Transverse colon (tissue), 4 donors: ENCODE measurements around the gene SAAL1. TPM values are rescaled to one million over a fixed set of nuclear protein-coding genes. Genes with fewer than 3 reads are reported as not detected.

ENCODE experiments used
- DNase-seq: peaks from one replicate; pipeline ENCODE4 v3.0.0-alpha.2; 2019
- H3K27ac ChIP-seq, 4 donors: fragments of 200-600 bp; sonication (generic); 2 replicates each; pipeline ENCODE4 v1.5.1; 2016 to 2018; ENCODE audit warnings: inconsistent platforms in 4 of 4
- H3K27me3 ChIP-seq: fragments of 200-600 bp; sonication (generic); 2 replicates; pipeline ENCODE4 v1.5.1; 2017; ENCODE audit warnings: inconsistent platforms
- H3K36me3 ChIP-seq, 4 donors: fragments of 200-600 bp; sonication (generic); 2 replicates each; pipeline ENCODE4 v1.5.1; 2017 to 2019; ENCODE audit warnings: inconsistent platforms in 4 of 4
- H3K4me1 ChIP-seq, 4 donors: fragments of 200-600 bp; sonication (generic); 2 replicates each; pipeline ENCODE4 v1.5.1; 2017 to 2020; ENCODE audit warnings: inconsistent platforms in 4 of 4
- H3K4me3 ChIP-seq, 4 donors: fragments of 200-600 bp; sonication (generic); 1 replicate in 1 of 4; 2 replicates in 3 of 4; pipeline versions ENCODE4 v1.5.1 to v1.6.1; 2017 to 2019; ENCODE audit warnings: inconsistent platforms in 4 of 4
- H3K9me3 ChIP-seq, 2 donors: fragments of 200-600 bp; sonication (generic); 2 replicates each; pipeline ENCODE4 v1.5.1; 2017 to 2019; ENCODE audit warnings: inconsistent platforms in 2 of 2
- CTCF ChIP-seq, 5 experiments: fragments of 200-600 bp in 3 of 5; fragments of 450-650 bp in 2 of 5; sonication (generic) in 3 of 5; IDR thresholded peaks; 1 replicate in 2 of 5; 2 replicates in 3 of 5; pipeline ENCODE4 v1.5.1; 2016 to 2017; ENCODE audit warnings: antibody characterized with exemption in 5 of 5, inconsistent platforms in 3 of 5, mild to moderate bottlenecking in 2 of 5, moderate library complexity in 1 of 5
- EP300 ChIP-seq: sonication (generic); formaldehyde crosslinking; IDR thresholded peaks from one replicate; pipeline ENCODE4 v1.6.1; 2017; ENCODE audit warnings: antibody characterized with exemption, low read depth
- POLR2A ChIP-seq: fragments of 450-650 bp; IDR thresholded peaks from one replicate; pipeline ENCODE4 v1.6.1; 2016; ENCODE audit warnings: antibody characterized with exemption, mild to moderate bottlenecking, moderate library complexity
- POLR2AphosphoS5 ChIP-seq, 3 donors: sonication (generic); formaldehyde crosslinking; IDR thresholded peaks; one replicate each; pipeline ENCODE4 v1.6.1; 2016; ENCODE audit warnings: antibody characterized with exemption in 3 of 3
- WGBS, 2 donors: methylation state at CpG; one replicate each; pipeline ENCODE4 v1.1.5; 2018; ENCODE audit warnings: low coverage in 1 of 2; 5-methylcytosine and 5-hydroxymethylcytosine counted together
- in situ Hi-C, 4 donors: fragments of 200-750 bp; cut with MboI; loops; one replicate each; pipeline versions ENCODE4 v1.15.0 to v1.15.1; 2017; ENCODE audit warnings: low sequenced_read_pairs in 3 of 4, low pct_ligation_motif_present in 1 of 4, low pct_unique_long_range_greater_than_20kb in 1 of 4
- intact Hi-C: fragments of 100-400 bp; cut with DNase I; formaldehyde crosslinking; loops from one replicate; pipeline ENCODE4 v1.15.1; 2023; ENCODE audit warnings: low total_unique reads
- total RNA-seq, 4 donors: library from RNA; depleted of rRNA; stranded (reverse); fragments of >200 nt; gene quantifications; one replicate each; pipeline ENCODE4 v1.1.0, GENCODE V29; 2016

SAAL1 gene
- total RNA-seq, 4 donors from 2014 or later: 11.5 to 23.0 (median 12.7) TPM

- H3K36me3 ChIP-seq: peaks cover 0 to 32% (median 15%) of the 10 kb centered on the region in 4 donors
- 72 to 80% methylated on average over 2 of the region's 2 CpGs for WGBS, 2 donors
- no peaks in the 10 kb centered on the region for H3K9me3 ChIP-seq
- no peaks in the 10 kb centered on the region for H3K4me1 ChIP-seq
- intact Hi-C loops: no loop called here
- no peaks in the 10 kb centered on the region for H3K27me3 ChIP-seq
- in situ Hi-C loops: no loop called here
- DNase-seq: no peak
- H3K4me3 ChIP-seq: no peak overlapping the region
- H3K27ac ChIP-seq: no peak overlapping the region
- TF ChIP-seq EP300: no peak
- no peak for TF ChIP-seq POLR2AphosphoS5 (IDR thresholded peaks at IDR 0.05)
- no peak for TF ChIP-seq POLR2A
- no peak for TF ChIP-seq CTCF (IDR thresholded peaks at IDR 0.05)
Observed at GRCh38 chr11:18081551-18081950, 24.3 kb downstream of the SAAL1 start.

- Histone ChIP-seq H3K4me3 (no peak overlapping the region), H3K9me3 (no peaks in the 10 kb centered on the region), H3K27me3 (no peaks in the 10 kb centered on the region), H3K4me1 (no peaks in the 10 kb centered on the region), H3K27ac (no peak overlapping the region), H3K36me3 (peaks cover 0 to 25% (median 11%) of the 10 kb centered on the region in 4 donors)
- no peak for DNase-seq
- intact Hi-C loops: no loop called here
- TF ChIP-seq EP300: no peak
- no peak for TF ChIP-seq POLR2AphosphoS5 (IDR thresholded peaks at IDR 0.05)
- TF ChIP-seq POLR2A: no peak
- TF ChIP-seq CTCF (IDR thresholded peaks at IDR 0.05): no peak
- 78 to 86% methylated on average over 4 of the region's 4 CpGs for WGBS, 2 donors
- in situ Hi-C loops: no loop called here
Observed at GRCh38 chr11:18080451-18080850, 25.4 kb downstream of the SAAL1 start.

GRCh38 chr11:18078909-18079308, 27.0 kb downstream of the SAAL1 start:
- intact Hi-C loops (no loop called here), in situ Hi-C loops (no loop called here)
- 87 to 89% methylated on average over 2 of the region's 2 CpGs for WGBS, 2 donors
- no peak overlapping the region for H3K27ac ChIP-seq
- TF ChIP-seq POLR2A (no peak), POLR2AphosphoS5 (IDR thresholded peaks at IDR 0.05) (no peak), CTCF (IDR thresholded peaks at IDR 0.05) (no peak), EP300 (no peak)
- no peak for DNase-seq
- H3K27me3 ChIP-seq: no peaks in the 10 kb centered on the region
- no peaks in the 10 kb centered on the region for H3K9me3 ChIP-seq
- no peaks in the 10 kb centered on the region for H3K4me1 ChIP-seq
- H3K4me3 ChIP-seq: no peak overlapping the region
- H3K36me3 ChIP-seq: peaks cover 0 to 17% (median 7%) of the 10 kb centered on the region in 4 donors

GRCh38 chr11:18075444-18075843, 30.4 kb downstream of the SAAL1 start:
- Histone ChIP-seq H3K4me1 (no peaks in the 10 kb centered on the region), H3K9me3 (no peaks in the 10 kb centered on the region), H3K36me3 (peaks cover 0 to 9% (median 4%) of the 10 kb centered on the region in 4 donors), H3K27ac (no peak overlapping the region), H3K4me3 (no peak overlapping the region), H3K27me3 (no peaks in the 10 kb centered on the region)
- WGBS, 2 donors: 83 to 91% methylated on average over 3 of the region's 3 CpGs
- no peak for TF ChIP-seq CTCF (IDR thresholded peaks at IDR 0.05)
- no peak for TF ChIP-seq POLR2AphosphoS5 (IDR thresholded peaks at IDR 0.05)
- no peak for TF ChIP-seq POLR2A
- no peak for TF ChIP-seq EP300
- intact Hi-C loops (no loop called here), in situ Hi-C loops (no loop called here)
- DNase-seq: no peak
